CD4-positive, alpha-beta T cell (primary cell): ENCODE results near the gene ABCC8. TPM values are rescaled to one million over a fixed set of nuclear protein-coding genes. Genes with fewer than 3 reads are reported as not detected.

ENCODE experiments used
- ATAC-seq: fragments of 200-7000 bp; cut with Tn5 transposase; one replicate; pipeline ENCODE4 v1.10.0; 2022; ENCODE audit warnings: mild to moderate bottlenecking; ENCODE audit not compliant: poor library complexity
- CTCF ChIA-PET: fragments of 350-600 bp; sonication (Branson Sonifier 250); formaldehyde crosslinking; loops from one replicate; lab custom pipeline; 2021; ENCODE audit warnings: antibody characterized with exemption, inconsistent platforms; lab: Charles Lee
- POLR2A ChIA-PET: fragments of 350-600 bp; sonication (Branson Sonifier 250); formaldehyde crosslinking; loops from one replicate; lab custom pipeline; 2021; ENCODE audit warnings: antibody characterized with exemption, inconsistent platforms; lab: Charles Lee
- DNase-seq, 14 experiments: peaks; one replicate each; pipeline ENCODE4 v3.0.0-alpha.2; 2013 to 2020; ENCODE audit warnings: mixed read lengths in 2 of 14
- H3K27ac ChIP-seq, 2 donors: one replicate each; pipeline versions ENCODE4 v1.5.1 to v1.7.0; 2013; ENCODE audit warnings: low read length in 2 of 2, low read depth in 1 of 2, mild to moderate bottlenecking in 1 of 2
- H3K27me3 ChIP-seq, 2 experiments: 1 replicate in 1 of 2; 2 replicates in 1 of 2; pipeline versions ENCODE4 v1.6.1 to v1.7.0; 2013; ENCODE audit warnings: low read length in 2 of 2, control low read depth in 1 of 2, mild to moderate bottlenecking in 1 of 2, moderate library complexity in 1 of 2; ENCODE audit not compliant: insufficient read depth in 2 of 2, control insufficient read depth in 1 of 2
- H3K36me3 ChIP-seq: one replicate; pipeline ENCODE4 v1.6.1; 2013; ENCODE audit warnings: low read length, control low read depth; ENCODE audit not compliant: insufficient read depth
- H3K4me1 ChIP-seq: one replicate; pipeline ENCODE4 v1.6.1; 2013; ENCODE audit warnings: low read length, control low read depth; ENCODE audit not compliant: insufficient read depth
- H3K4me3 ChIP-seq: one replicate; pipeline ENCODE4 v1.5.1; 2013; ENCODE audit warnings: mild to moderate bottlenecking, low read length, moderate library complexity
- H3K9me3 ChIP-seq, 2 experiments: 1 replicate in 1 of 2; 2 replicates in 1 of 2; pipeline versions ENCODE4 v1.6.1 to v1.7.0; 2013; ENCODE audit warnings: low read length in 2 of 2, mild to moderate bottlenecking in 2 of 2, control low read depth in 1 of 2, moderate library complexity in 1 of 2; ENCODE audit not compliant: control insufficient read depth in 1 of 2, insufficient read depth in 1 of 2
- H3K27ac Mint-ChIP-seq: one replicate; pipeline ENCODE4 v1.8.0; 2020; ENCODE audit warnings: mixed read lengths
- H3K27me3 Mint-ChIP-seq: one replicate; pipeline ENCODE4 v1.8.0; 2021; ENCODE audit warnings: mixed read lengths
- H3K36me3 Mint-ChIP-seq: one replicate; pipeline ENCODE4 v1.8.0; 2021; ENCODE audit warnings: low read depth, mixed read lengths
- H3K4me1 Mint-ChIP-seq: one replicate; pipeline ENCODE4 v1.8.0; 2021; ENCODE audit warnings: low read depth, mixed read lengths
- H3K4me3 Mint-ChIP-seq: one replicate; pipeline ENCODE4 v1.8.0; 2020; ENCODE audit warnings: mild to moderate bottlenecking, mixed read lengths
- H3K9me3 Mint-ChIP-seq: one replicate; pipeline ENCODE4 v1.8.0; 2020; ENCODE audit warnings: mixed read lengths
- CTCF ChIP-seq: fragments of 200-600 bp; IDR thresholded peaks from one replicate; pipeline ENCODE4 v1.8.0; 2022; ENCODE audit warnings: antibody characterized with exemption, mild to moderate bottlenecking
- intact Hi-C, 2 experiments: fragments of 100-400 bp; cut with DNase I in 1 of 2; cut with micrococcal nuclease in 1 of 2; formaldehyde crosslinking; loops; one replicate each; pipeline versions ENCODE4 v1.15.1 to v1.9.0; 2023 to 2025; cut with DNase I, micrococcal nuclease
- total RNA-seq, 174 experiments: library from RNA in 2 of 174; stranded (reverse) in 2 of 174; gene quantifications; one replicate each; pipeline ENCODE4 v1.2.3 and lab custom pipeline; 2021 to 2026

ABCC8 gene
- total RNA-seq, 2 experiments from 2014 or later: not detected

GRCh38 chr11:17395554-17395961, 81.1 kb downstream of the ABCC8 start:
- no peak for TF ChIP-seq CTCF
- POLR2A ChIA-PET: no interaction called here
- Histone ChIP-seq H3K27me3 (no peaks in the 10 kb centered on the region), H3K36me3 (no peaks in the 10 kb centered on the region), H3K27ac (no peak overlapping the region), H3K4me1 (no peaks in the 10 kb centered on the region), H3K4me3 (no peak overlapping the region), H3K9me3 (no peaks in the 10 kb centered on the region)
- H3K27ac Mint-ChIP-seq: no peak overlapping the region
- H3K27me3 Mint-ChIP-seq: no peaks in the 10 kb centered on the region
- intact Hi-C loops: no loop called here
- H3K36me3 Mint-ChIP-seq: no peaks in the 10 kb centered on the region
- DNase-seq (no peak), ATAC-seq (no peak)
- CTCF ChIA-PET: no interaction called here
- H3K4me1 Mint-ChIP-seq: no peaks in the 10 kb centered on the region
- H3K4me3 Mint-ChIP-seq: no peak overlapping the region
- no peaks in the 10 kb centered on the region for H3K9me3 Mint-ChIP-seq

GRCh38 chr11:17394743-17395390, 81.8 kb downstream of the ABCC8 start:
- intact Hi-C loops: loop anchor here in 1 of 2 experiments (5.0 kb wide), 2 partner anchors 188 to 318 kb away; partner anchors contain the start of genes PIK3C2A and RPS13
- Mint-ChIP-seq H3K27ac (no peak overlapping the region), H3K4me3 (no peak overlapping the region)

GRCh38 chr11:17393472-17393871, 83.2 kb downstream of the ABCC8 start:
- H3K27me3 ChIP-seq: no peaks in the 10 kb centered on the region
- Mint-ChIP-seq H3K4me3 (no peak overlapping the region), H3K9me3 (no peaks in the 10 kb centered on the region), H3K27me3 (no peaks in the 10 kb centered on the region), H3K27ac (no peak overlapping the region), H3K4me1 (no peaks in the 10 kb centered on the region), H3K36me3 (no peaks in the 10 kb centered on the region)
- peaks cover 13% of the 10 kb centered on the region for H3K4me1 ChIP-seq
- intact Hi-C loops: loop anchor here in 1 of 2 experiments (5.0 kb wide), 2 partner anchors 186 to 316 kb away; partner anchors contain the start of genes PIK3C2A and RPS13
- H3K27ac ChIP-seq: no peak overlapping the region
- no peaks in the 10 kb centered on the region for H3K36me3 ChIP-seq
- ChIA-PET POLR2A (no interaction called here), CTCF (interaction anchor here (0.6 kb wide), 1 partner anchor 1427 kb away, joined by 3 read pairs; no protein-coding TSS in a partner anchor)
- ATAC-seq: no peak
- no peak for DNase-seq
- no peak for TF ChIP-seq CTCF
- H3K9me3 ChIP-seq: no peaks in the 10 kb centered on the region
- no peak overlapping the region for H3K4me3 ChIP-seq

More at GRCh38 chr11:17394743-17395390, 81.8 kb downstream of the ABCC8 start:
- no peaks in the 10 kb centered on the region for H3K36me3 ChIP-seq
- Mint-ChIP-seq H3K27me3 (no peaks in the 10 kb centered on the region), H3K4me1 (no peaks in the 10 kb centered on the region), H3K36me3 (no peaks in the 10 kb centered on the region), H3K9me3 (no peaks in the 10 kb centered on the region)
- ChIA-PET POLR2A (no interaction called here), CTCF (no interaction called here)
- ATAC-seq: no peak
- no peaks in the 10 kb centered on the region for H3K9me3 ChIP-seq
- H3K4me3 ChIP-seq: no peak overlapping the region
- H3K27me3 ChIP-seq: no peaks in the 10 kb centered on the region
- TF ChIP-seq CTCF: no peak
- DNase-seq: no peak
- peaks cover 3% of the 10 kb centered on the region for H3K4me1 ChIP-seq
- H3K27ac ChIP-seq: no peak overlapping the region
